WTC11 (cell line): ENCODE data around the gene GPHB5. TPM values are rescaled to one million over a fixed set of nuclear protein-coding genes. Genes with fewer than 3 reads are reported as not detected.

Experiments used
- ARID4B ChIP-seq: sonication (generic); formaldehyde crosslinking; IDR thresholded peaks from 2 replicates; pipeline ENCODE4 v1.8.0; 2023; ENCODE audit warnings: missing genetic modification reagents, mild to moderate bottlenecking, borderline replicate concordance
- ELF4 ChIP-seq: sonication (generic); formaldehyde crosslinking; IDR thresholded peaks from 2 replicates; pipeline ENCODE4 v1.8.1; 2022; ENCODE audit warnings: low read depth, mild to moderate bottlenecking, moderate library complexity, missing genetic modification reagents
- GTF2I ChIP-seq: fragments of 250-450 bp; sonication (Bioruptor Pico); conservative IDR thresholded peaks from 2 replicates; pipeline ENCODE4 v1.4.0; 2021; ENCODE audit warnings: mild to moderate bottlenecking
- NFATC4 ChIP-seq: fragments of 250-450 bp; sonication (Bioruptor Pico); IDR thresholded peaks from 2 replicates; pipeline ENCODE4 v1.9.0; 2021; ENCODE audit warnings: mild to moderate bottlenecking
- SMAD3 ChIP-seq: sonication (generic); formaldehyde crosslinking; IDR thresholded peaks from 2 replicates; pipeline ENCODE4 v1.8.0; 2022; ENCODE audit warnings: missing genetic modification reagents, mild to moderate bottlenecking, borderline replicate concordance
- STAT6 ChIP-seq: sonication (generic); formaldehyde crosslinking; conservative IDR thresholded peaks from 2 replicates; pipeline ENCODE4 v1.8.1; 2023; ENCODE audit warnings: mild to moderate bottlenecking, low read depth, missing genetic modification reagents, moderate library complexity
- total RNA-seq: library from RNA; stranded (reverse); gene quantifications from 3 replicates; pipeline ENCODE4 v1.2.3, GENCODE V29; 2021

GPHB5 gene
- total RNA-seq, 1 experiment from 2014 or later: not detected

GRCh38 chr14:63266106-63266505 lies 52.6 kb downstream of the GPHB5 start (continued):
- TF ChIP-seq ELF4 (CRISPR knock-in tag) (no peak), SMAD3 (no peak), NFATC4 (no peak), ARID4B (CRISPR knock-in tag) (no peak), GTF2I (CRISPR knock-in tag) (no peak), STAT6 (CRISPR knock-in tag) (no peak)

Other genes with a start within 250 kb of the GPHB5 start
- gene RHOJ, start 114.5 kb downstream of the GPHB5 start, total RNA-seq: 0.13 TPM in 1 of 3 replicates, not detected in the others
- 56.9 to 59.0 TPM (median 57.5 TPM) in 3 replicates for gene PPP2R5E, start 224.4 kb upstream of the GPHB5 start, total RNA-seq